Progenitor cell of endocrine pancreas (in vitro differentiated cells): ENCODE measurements around the gene NBEAL2. TPM values are rescaled to one million over a fixed set of nuclear protein-coding genes. Genes with fewer than 3 reads are reported as not detected.

Source experiments
- DNase-seq: peaks from one replicate; pipeline ENCODE4 v3.0.0; 2021; ENCODE audit warnings: low spot score; ENCODE audit not compliant: unreplicated experiment
- H3K27ac Mint-ChIP-seq: 2 replicates; pipeline ENCODE4 v1.8.0; 2021; ENCODE audit warnings: mild to moderate bottlenecking, moderate library complexity, mixed read lengths
- H3K27me3 Mint-ChIP-seq: 2 replicates; pipeline ENCODE4 v1.8.0; 2021; ENCODE audit warnings: mixed read lengths
- H3K36me3 Mint-ChIP-seq: 2 replicates; pipeline ENCODE4 v1.8.0; 2022; ENCODE audit warnings: mixed read lengths; ENCODE audit not compliant: insufficient read depth
- H3K4me1 Mint-ChIP-seq: 2 replicates; pipeline ENCODE4 v1.8.0; 2021; ENCODE audit warnings: low read depth, mixed read lengths
- H3K4me3 Mint-ChIP-seq: 2 replicates; pipeline ENCODE4 v1.8.0; 2021; ENCODE audit warnings: low read depth, mild to moderate bottlenecking, moderate library complexity, mixed read lengths
- H3K9me3 Mint-ChIP-seq: 2 replicates; pipeline ENCODE4 v1.8.0; 2021; ENCODE audit warnings: low read depth, mixed read lengths
- CTCF ChIP-seq: fragments of 200-600 bp; sonication (generic); IDR thresholded peaks from one replicate; pipeline ENCODE4 v1.5.0; 2021; ENCODE audit warnings: antibody characterized with exemption, mild to moderate bottlenecking; ENCODE audit not compliant: unreplicated experiment
- total RNA-seq: library from RNA; stranded (reverse); gene quantifications from 2 replicates; pipeline ENCODE4 v1.2.1, GENCODE V29; 2021

NBEAL2 gene
- total RNA-seq, 1 donor from 2014 or later = 320 TPM

- Mint-ChIP-seq H3K36me3 (peaks cover 11% of the 10 kb centered on the region), H3K4me3 (no peak overlapping the region), H3K27ac (no peak overlapping the region), H3K9me3 (no peaks in the 10 kb centered on the region), H3K27me3 (no peaks in the 10 kb centered on the region), H3K4me1 (peaks cover 7% of the 10 kb centered on the region)
- no peak for DNase-seq
- TF ChIP-seq CTCF = no peak
Observed at GRCh38 chr3:46991406-46992165, 12.1 kb downstream of the NBEAL2 start.

- H3K27me3 Mint-ChIP-seq = no peaks in the 10 kb centered on the region
- DNase-seq = no peak
- peaks cover 12% of the 10 kb centered on the region for H3K36me3 Mint-ChIP-seq
- H3K27ac Mint-ChIP-seq = no peak overlapping the region
- H3K4me1 Mint-ChIP-seq = peaks cover under 1% of the 10 kb centered on the region
- H3K4me3 Mint-ChIP-seq = no peak overlapping the region
- H3K9me3 Mint-ChIP-seq = no peaks in the 10 kb centered on the region
- no peak for TF ChIP-seq CTCF
Observed at GRCh38 chr3:46992231-46992630, 12.8 kb downstream of the NBEAL2 start.

GRCh38 chr3:46993292-46993691, 13.8 kb downstream of the NBEAL2 start:
- H3K27me3 Mint-ChIP-seq = no peaks in the 10 kb centered on the region
- TF ChIP-seq CTCF = no peak
- DNase-seq = no peak
- peaks cover 3% of the 10 kb centered on the region for H3K4me1 Mint-ChIP-seq
- H3K27ac Mint-ChIP-seq = no peak overlapping the region
- H3K36me3 Mint-ChIP-seq = peaks cover 15% of the 10 kb centered on the region
- H3K4me3 Mint-ChIP-seq = no peak overlapping the region
- no peaks in the 10 kb centered on the region for H3K9me3 Mint-ChIP-seq

- H3K4me1 Mint-ChIP-seq = peaks cover 4% of the 10 kb centered on the region
- H3K36me3 Mint-ChIP-seq = peaks cover 15% of the 10 kb centered on the region
- H3K4me3 Mint-ChIP-seq = no peak overlapping the region
- no peak overlapping the region for H3K27ac Mint-ChIP-seq
- no peak for TF ChIP-seq CTCF
- no peaks in the 10 kb centered on the region for H3K9me3 Mint-ChIP-seq
- DNase-seq = no peak
- no peaks in the 10 kb centered on the region for H3K27me3 Mint-ChIP-seq
Observed at GRCh38 chr3:46993986-46994385, 14.5 kb downstream of the NBEAL2 start.

- H3K4me1 Mint-ChIP-seq = peaks cover 4% of the 10 kb centered on the region
- no peak for DNase-seq
- TF ChIP-seq CTCF = no peak
- no peak overlapping the region for H3K4me3 Mint-ChIP-seq
- H3K27me3 Mint-ChIP-seq = no peaks in the 10 kb centered on the region
- peaks cover 13% of the 10 kb centered on the region for H3K36me3 Mint-ChIP-seq
- H3K9me3 Mint-ChIP-seq = no peaks in the 10 kb centered on the region
- no peak overlapping the region for H3K27ac Mint-ChIP-seq
Observed at GRCh38 chr3:46994801-46995731, 15.6 kb downstream of the NBEAL2 start.
